Measurements from ENCODE around the gene CHCHD5.

CHCHD5 gene

DNA sequence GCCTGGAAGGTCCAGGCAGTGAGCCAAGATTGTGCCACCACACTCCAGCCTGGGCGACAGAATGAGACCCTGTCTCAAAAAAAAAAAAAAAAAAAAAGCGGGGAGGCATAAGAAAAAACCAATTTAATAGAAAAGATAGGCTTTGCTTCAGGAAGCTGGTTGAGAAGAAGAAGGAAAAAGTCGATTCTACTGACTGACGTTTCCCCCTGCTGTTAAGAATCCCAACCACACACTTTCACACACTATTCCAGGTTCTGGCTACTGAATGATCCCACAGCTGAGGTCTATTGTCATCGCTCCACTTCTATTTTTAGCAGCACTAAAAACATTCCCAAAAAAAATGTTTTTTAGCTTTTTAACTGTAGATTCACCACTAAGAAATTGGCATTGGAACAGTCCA, 6.7 kb upstream of the CHCHD5 start:
- no peaks in the 10 kb centered on the region for H3K9me3 Mint-ChIP-seq
- peaks cover 48% of the 10 kb centered on the region for H3K36me3 Mint-ChIP-seq (ENCODE audit: low read depth)
- intact Hi-C loops (cut with micrococcal nuclease), result no loop called here
- no peak overlapping the region for H3K4me3 Mint-ChIP-seq
- peaks cover 4% of the 10 kb centered on the region for H3K4me1 Mint-ChIP-seq (ENCODE audit: low read depth)
- no peak overlapping the region for H3K27ac Mint-ChIP-seq
- H3K27me3 Mint-ChIP-seq, result no peaks in the 10 kb centered on the region

DNA sequence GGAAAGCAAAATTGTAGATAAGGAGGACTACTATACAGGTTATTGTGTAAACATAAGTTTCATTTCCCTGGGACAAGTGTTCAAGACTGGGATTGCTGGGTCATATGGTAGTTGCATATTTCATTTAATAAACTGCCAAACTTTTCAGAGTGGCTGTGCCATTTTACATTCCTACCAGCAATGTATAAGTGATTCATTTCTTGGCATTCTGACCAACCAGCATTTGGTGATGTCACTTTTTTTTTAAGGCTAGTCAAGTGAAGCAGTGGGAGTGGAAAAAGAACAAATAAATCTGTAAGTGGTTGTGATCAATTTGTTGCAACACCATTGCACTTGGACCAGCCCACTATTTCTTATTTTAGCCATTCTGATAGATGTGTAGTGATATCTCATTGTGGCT, 5.2 kb upstream of the CHCHD5 start:
- no peaks in the 10 kb centered on the region for H3K9me3 Mint-ChIP-seq
- no peaks in the 10 kb centered on the region for H3K27me3 Mint-ChIP-seq
- intact Hi-C loops (cut with micrococcal nuclease), result no loop called here
- no peak overlapping the region for H3K27ac Mint-ChIP-seq
- H3K36me3 Mint-ChIP-seq (ENCODE audit: low read depth), result peaks cover 40% of the 10 kb centered on the region
- peaks cover 18% of the 10 kb centered on the region for H3K4me1 Mint-ChIP-seq (ENCODE audit: low read depth)
- no peak overlapping the region for H3K4me3 Mint-ChIP-seq

DNA sequence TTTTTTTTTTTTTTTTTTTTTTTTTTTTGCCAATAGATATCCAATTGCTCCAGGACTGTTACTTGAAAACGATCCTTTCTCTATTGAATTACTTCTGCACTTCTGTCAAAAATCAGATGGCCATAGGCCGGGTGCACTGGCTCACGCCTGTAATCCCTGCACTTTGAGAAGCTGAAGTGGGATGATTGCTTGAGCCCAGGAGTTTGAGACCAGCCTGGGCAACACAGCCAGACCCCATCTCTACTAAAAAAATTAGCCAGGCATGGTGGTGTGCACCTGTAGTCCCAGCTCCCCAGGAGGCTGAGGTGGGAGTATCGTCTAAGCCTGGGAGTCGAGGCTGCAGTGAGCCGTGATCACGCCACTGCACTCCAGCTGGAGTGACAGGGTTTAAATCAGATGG, 4.3 kb upstream of the CHCHD5 start:
- Mint-ChIP-seq H3K4me3 (no peak overlapping the region), H3K36me3 (ENCODE audit: low read depth) (peaks cover 40% of the 10 kb centered on the region), H3K4me1 (ENCODE audit: low read depth) (peaks cover 24% of the 10 kb centered on the region), H3K27ac (no peak overlapping the region), H3K9me3 (no peaks in the 10 kb centered on the region), H3K27me3 (no peaks in the 10 kb centered on the region)
- intact Hi-C loops (cut with micrococcal nuclease), result loop anchor here (5.0 kb wide), 2 partner anchors 147 to 458 kb away; no protein-coding TSS in a partner anchor

DNA sequence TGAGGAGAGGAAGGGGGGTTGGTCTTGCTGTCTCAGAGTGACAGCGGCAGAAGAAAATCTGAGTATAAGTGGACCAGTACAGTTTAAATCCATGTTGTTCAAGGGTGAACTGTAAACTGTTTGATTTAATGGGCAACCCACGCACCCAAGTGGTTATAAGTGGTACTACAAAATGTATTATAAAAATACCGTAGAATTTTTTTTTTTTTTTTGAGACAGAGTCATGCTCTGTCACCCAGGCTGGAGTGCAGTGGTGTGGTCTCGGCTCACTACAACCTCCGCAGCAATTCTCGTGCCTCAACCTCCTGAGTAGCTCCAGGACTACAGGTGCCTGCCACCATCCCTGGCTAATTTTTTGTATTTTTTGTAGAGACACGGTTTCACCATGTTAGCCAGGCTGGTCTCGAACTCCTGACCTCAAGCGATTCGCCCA, 2.1 kb upstream of the CHCHD5 start:
- Mint-ChIP-seq H3K27me3 (no peaks in the 10 kb centered on the region), H3K27ac (no peak overlapping the region), H3K36me3 (ENCODE audit: low read depth) (peaks cover 31% of the 10 kb centered on the region), H3K9me3 (no peaks in the 10 kb centered on the region), H3K4me1 (ENCODE audit: low read depth) (peaks cover 43% of the 10 kb centered on the region), H3K4me3 (no peak overlapping the region)
- intact Hi-C loops (cut with micrococcal nuclease), result loop anchor here (5.0 kb wide), 2 partner anchors 145 to 460 kb away; no protein-coding TSS in a partner anchor

DNA sequence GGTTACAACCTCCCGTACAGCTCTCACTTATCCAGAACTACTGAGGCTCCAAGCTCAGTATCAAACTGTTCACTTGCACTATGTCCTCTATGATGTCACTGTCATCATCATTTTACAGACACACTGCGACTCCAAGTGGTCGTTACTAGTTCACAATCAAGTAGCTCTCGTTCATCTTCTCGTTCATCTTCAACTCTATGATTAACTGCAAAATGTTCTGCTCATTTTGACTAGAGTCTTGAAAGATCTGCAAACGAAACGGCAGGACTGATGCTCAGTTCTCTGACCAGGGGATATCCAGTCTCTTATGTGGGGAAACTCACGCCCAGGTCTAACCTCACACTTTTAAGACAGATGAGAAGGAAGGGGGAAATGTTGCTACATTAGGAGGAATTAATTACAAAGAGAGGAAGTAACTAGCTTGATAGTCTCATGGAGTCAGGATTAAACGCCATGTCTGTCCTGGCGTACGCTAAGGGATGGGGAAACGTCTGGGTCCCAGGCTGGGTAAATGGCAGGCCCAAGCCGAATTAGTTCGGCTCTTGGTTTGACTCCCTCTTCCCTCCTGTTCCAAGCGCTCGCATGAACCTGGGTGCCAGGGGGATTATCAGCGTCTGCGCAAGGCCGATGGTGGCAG, 794 bp upstream of the CHCHD5 start:
- Mint-ChIP-seq H3K4me3 (peak overlapping the region; percentile 92), H3K36me3 (ENCODE audit: low read depth) (peaks cover 42% of the 10 kb centered on the region), H3K9me3 (no peaks in the 10 kb centered on the region), H3K27ac (peak overlapping the region; percentile 95), H3K27me3 (no peaks in the 10 kb centered on the region), H3K4me1 (ENCODE audit: low read depth) (peaks cover 53% of the 10 kb centered on the region)
- intact Hi-C loops (cut with micrococcal nuclease), result loop anchor here (1.0 to 5.0 kb wide), 5 partner anchors 41 to 461 kb away; partner anchors contain the start of genes POLR1B and SLC20A1

DNA sequence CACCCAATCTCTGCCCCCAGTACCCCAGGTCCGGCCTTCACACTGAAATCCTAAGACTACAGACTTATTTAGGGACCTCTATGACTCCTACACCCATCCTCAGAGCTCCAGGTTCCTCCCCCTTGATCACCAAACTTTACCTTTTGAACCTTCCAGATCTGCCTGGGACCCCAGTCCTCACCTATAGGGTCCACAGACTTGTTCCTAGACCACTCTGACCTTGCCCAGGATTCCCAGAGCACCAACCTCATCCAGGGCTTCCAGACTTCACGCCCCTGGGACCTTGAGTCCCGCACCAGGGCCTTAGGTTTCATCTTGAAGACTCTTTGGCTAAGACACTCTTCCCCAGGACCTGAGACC, 462 bp downstream of the CHCHD5 start:
- peak overlapping the region; percentile 92 for H3K4me3 Mint-ChIP-seq
- peak overlapping the region; percentile 95 for H3K27ac Mint-ChIP-seq
- intact Hi-C loops (cut with micrococcal nuclease), result loop anchor here (1.0 to 5.0 kb wide), 5 partner anchors 43 to 463 kb away; partner anchors contain the start of genes POLR1B and SLC20A1
- no peaks in the 10 kb centered on the region for H3K9me3 Mint-ChIP-seq
- peaks cover 54% of the 10 kb centered on the region for H3K4me1 Mint-ChIP-seq (ENCODE audit: low read depth)
- H3K27me3 Mint-ChIP-seq, result no peaks in the 10 kb centered on the region
- peaks cover 50% of the 10 kb centered on the region for H3K36me3 Mint-ChIP-seq (ENCODE audit: low read depth)

- Mint-ChIP-seq H3K36me3 (ENCODE audit: low read depth) (peaks cover 55% of the 10 kb centered on the region), H3K4me3 (peak overlapping the region; percentile 92), H3K27ac (peak overlapping the region; percentile 95), H3K4me1 (ENCODE audit: low read depth) (peaks cover 54% of the 10 kb centered on the region), H3K27me3 (no peaks in the 10 kb centered on the region), H3K9me3 (no peaks in the 10 kb centered on the region)
- intact Hi-C loops (cut with micrococcal nuclease), result no loop called here
Measured at GRCh38 chr2:112585400-112585799, 991 bp downstream of the CHCHD5 start.

GRCh38 chr2:112585873-112586464, 1.6 kb downstream of the CHCHD5 start:
- Mint-ChIP-seq H3K9me3 (no peaks in the 10 kb centered on the region), H3K4me3 (no peak overlapping the region), H3K36me3 (ENCODE audit: low read depth) (peaks cover 60% of the 10 kb centered on the region), H3K27ac (peak overlapping the region; percentile 95), H3K4me1 (ENCODE audit: low read depth) (peaks cover 54% of the 10 kb centered on the region), H3K27me3 (no peaks in the 10 kb centered on the region)
- intact Hi-C loops (cut with micrococcal nuclease), result no loop called here

GRCh38 chr2:112588611-112589045, 4.2 kb downstream of the CHCHD5 start:
- H3K4me3 Mint-ChIP-seq, result no peak overlapping the region
- intact Hi-C loops (cut with micrococcal nuclease), result no loop called here
- H3K36me3 Mint-ChIP-seq (ENCODE audit: low read depth), result peaks cover 70% of the 10 kb centered on the region
- H3K9me3 Mint-ChIP-seq, result no peaks in the 10 kb centered on the region
- no peak overlapping the region for H3K27ac Mint-ChIP-seq
- H3K27me3 Mint-ChIP-seq, result no peaks in the 10 kb centered on the region
- H3K4me1 Mint-ChIP-seq (ENCODE audit: low read depth), result peaks cover 41% of the 10 kb centered on the region

GRCh38 chr2:112591413-112591812, 7.0 kb downstream of the CHCHD5 start:
- intact Hi-C loops (cut with micrococcal nuclease), result no loop called here
- H3K36me3 Mint-ChIP-seq (ENCODE audit: low read depth), result peaks cover 51% of the 10 kb centered on the region
- no peaks in the 10 kb centered on the region for H3K9me3 Mint-ChIP-seq
- no peak overlapping the region for H3K27ac Mint-ChIP-seq
- peaks cover 21% of the 10 kb centered on the region for H3K4me1 Mint-ChIP-seq (ENCODE audit: low read depth)
- no peak overlapping the region for H3K4me3 Mint-ChIP-seq
- no peaks in the 10 kb centered on the region for H3K27me3 Mint-ChIP-seq

DNA sequence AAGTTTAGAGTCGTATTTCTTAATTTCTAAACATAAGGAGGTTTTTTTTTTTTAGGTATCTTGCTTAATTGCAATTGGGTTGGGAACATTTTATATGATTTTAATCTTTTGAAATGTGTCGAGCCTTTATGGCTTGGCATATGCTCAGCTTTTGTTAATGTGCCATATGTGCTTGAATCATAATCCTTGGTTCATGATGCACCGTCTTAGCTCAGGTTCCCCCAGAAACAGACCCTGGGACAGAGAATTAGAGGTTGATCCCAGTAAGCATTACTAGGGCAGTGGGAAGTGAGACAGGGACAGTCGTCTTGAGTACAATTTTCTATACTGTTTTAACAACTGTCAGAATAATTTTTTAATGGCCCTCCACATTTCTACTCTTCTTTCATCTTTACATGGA, 9.3 kb downstream of the CHCHD5 start:
- Mint-ChIP-seq H3K4me3 (no peak overlapping the region), H3K4me1 (ENCODE audit: low read depth) (no peaks in the 10 kb centered on the region), H3K9me3 (no peaks in the 10 kb centered on the region), H3K27me3 (no peaks in the 10 kb centered on the region), H3K36me3 (ENCODE audit: low read depth) (peaks cover 28% of the 10 kb centered on the region), H3K27ac (no peak overlapping the region)
- intact Hi-C loops (cut with micrococcal nuclease), result no loop called here

GRCh38 chr2:112597537-112598322, 13.3 kb downstream of the CHCHD5 start:
- intact Hi-C loops (cut with micrococcal nuclease), result no loop called here
- peaks cover 8% of the 10 kb centered on the region for H3K4me1 Mint-ChIP-seq (ENCODE audit: low read depth)
- H3K9me3 Mint-ChIP-seq, result no peaks in the 10 kb centered on the region
- H3K27ac Mint-ChIP-seq, result no peak overlapping the region
- no peaks in the 10 kb centered on the region for H3K27me3 Mint-ChIP-seq
- no peak overlapping the region for H3K4me3 Mint-ChIP-seq
- H3K36me3 Mint-ChIP-seq (ENCODE audit: low read depth), result peaks cover 5% of the 10 kb centered on the region

DNA sequence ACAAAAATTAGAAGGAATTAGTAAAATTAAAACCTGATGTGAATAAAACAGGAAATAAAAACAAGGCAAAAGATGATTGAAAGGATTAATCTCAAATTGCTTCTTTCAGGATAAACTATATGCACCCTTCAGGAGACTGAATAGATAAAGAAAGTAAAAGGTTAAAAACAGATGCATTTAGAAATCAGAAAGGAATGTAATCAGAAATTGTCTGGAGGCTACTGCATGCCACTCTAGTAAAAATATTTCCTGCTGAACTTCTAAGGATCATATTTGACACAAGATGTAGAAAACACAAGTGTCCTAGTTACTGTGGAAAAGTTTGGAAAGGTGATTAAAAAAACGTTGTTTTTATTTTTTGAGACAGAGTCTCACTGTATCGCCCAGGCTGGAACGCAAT, 16.2 kb downstream of the CHCHD5 start:
- Mint-ChIP-seq H3K4me3 (no peak overlapping the region), H3K4me1 (ENCODE audit: low read depth) (peaks cover 8% of the 10 kb centered on the region), H3K27me3 (no peaks in the 10 kb centered on the region), H3K36me3 (ENCODE audit: low read depth) (no peaks in the 10 kb centered on the region), H3K9me3 (no peaks in the 10 kb centered on the region), H3K27ac (no peak overlapping the region)
- intact Hi-C loops (cut with micrococcal nuclease), result loop anchor here (1.0 kb wide), 1 partner anchor 126 kb away; no protein-coding TSS in a partner anchor

GRCh38 chr2:112601754-112602153, 17.3 kb downstream of the CHCHD5 start:
- intact Hi-C loops (cut with micrococcal nuclease), result no loop called here
- H3K4me3 Mint-ChIP-seq, result no peak overlapping the region
- peak overlapping the region; percentile 35 for H3K27ac Mint-ChIP-seq
- H3K27me3 Mint-ChIP-seq, result no peaks in the 10 kb centered on the region
- no peaks in the 10 kb centered on the region for H3K36me3 Mint-ChIP-seq (ENCODE audit: low read depth)
- H3K9me3 Mint-ChIP-seq, result no peaks in the 10 kb centered on the region
- peaks cover 13% of the 10 kb centered on the region for H3K4me1 Mint-ChIP-seq (ENCODE audit: low read depth)
